Omental fat pad (tissue), 4 donors: ENCODE data around the gene PDE4D. TPM values are rescaled to one million over a fixed set of nuclear protein-coding genes. Genes with fewer than 3 reads are reported as not detected.

Experiments used
- ATAC-seq: fragments of 150-250 bp; one replicate; pipeline ENCODE4 v1.9.1; 2016; ENCODE audit warnings: mild to moderate bottlenecking, moderate library complexity; ENCODE audit not compliant: low FRiP score
- DNase-seq: peaks from one replicate; pipeline ENCODE4 v3.0.0-alpha.2; 2019; ENCODE audit warnings: low spot score
- CTCF ChIP-seq, 3 donors: fragments of 450-650 bp; IDR thresholded peaks; one replicate each; pipeline ENCODE4 v1.5.1; 2016 to 2017; ENCODE audit warnings: antibody characterized with exemption in 3 of 3, mild to moderate bottlenecking in 3 of 3, moderate library complexity in 2 of 3
- total RNA-seq, 4 donors: library from RNA; depleted of rRNA; stranded (reverse); fragments of >200 nt; gene quantifications; one replicate each; pipeline ENCODE4 v1.1.0, GENCODE V29; 2016

The PDE4D gene
- total RNA-seq, 4 donors from 2014 or later = 32.5 to 94.8 (median 43.2) TPM

GRCh38 chr5:59157068-59157467 lies 736.5 kb downstream of the PDE4D start:
- DNase-seq (no peak), ATAC-seq (no peak)
- TF ChIP-seq CTCF (IDR thresholded peaks at IDR 0.05) = no peak

GRCh38 chr5:59152701-59153245 lies 740.8 kb downstream of the PDE4D start:
- DNase-seq = no peak
- TF ChIP-seq CTCF (IDR thresholded peaks at IDR 0.05) = no peak
- ATAC-seq = no peak

GRCh38 chr5:59151162-59151889 lies 742.2 kb downstream of the PDE4D start:
- DNase-seq = no peak
- no peak for TF ChIP-seq CTCF (IDR thresholded peaks at IDR 0.05)
- ATAC-seq = no peak

GRCh38 chr5:59149827-59150226 lies 743.7 kb downstream of the PDE4D start:
- DNase-seq = no peak
- ATAC-seq = no peak
- no peak for TF ChIP-seq CTCF (IDR thresholded peaks at IDR 0.05)

GRCh38 chr5:59149271-59149670 lies 744.3 kb downstream of the PDE4D start:
- DNase-seq (no peak), ATAC-seq (no peak)
- TF ChIP-seq CTCF (IDR thresholded peaks at IDR 0.05) = no peak

- no peak for TF ChIP-seq CTCF (IDR thresholded peaks at IDR 0.05)
- ATAC-seq (no peak), DNase-seq (no peak)
Observed at GRCh38 chr5:59146729-59147128, 746.8 kb downstream of the PDE4D start.

GRCh38 chr5:59143926-59144333 lies 749.6 kb downstream of the PDE4D start:
- TF ChIP-seq CTCF (IDR thresholded peaks at IDR 0.05) = no peak
- ATAC-seq = no peak
- no peak for DNase-seq
